CD4-positive, alpha-beta T cell treated with Interferon gamma for 1 hour (primary cell): Measurements from ENCODE around the gene WDR82.

Experiments used
- DNase-seq: peaks from one replicate; pipeline ENCODE4 v3.0.0-alpha.2; 2020

WDR82 gene

GRCh38 chr3:52236424-52236886, 42.0 kb downstream of the WDR82 start:
- no peak for DNase-seq

- no peak for DNase-seq
Observed at GRCh38 chr3:52234516-52235447, 43.7 kb downstream of the WDR82 start.

GRCh38 chr3:52233968-52234367, 44.5 kb downstream of the WDR82 start:
- no peak for DNase-seq

GRCh38 chr3:52233108-52233591, 45.3 kb downstream of the WDR82 start:
- no peak for DNase-seq

- peak; percentile 22 for DNase-seq
Observed at GRCh38 chr3:52232279-52233107, 46.0 kb downstream of the WDR82 start.

- DNase-seq = peak; percentile 81
Observed at GRCh38 chr3:52231502-52232278, 46.8 kb downstream of the WDR82 start.

GRCh38 chr3:52230889-52231499, 47.5 kb downstream of the WDR82 start:
- DNase-seq = no peak

GRCh38 chr3:52230461-52230860, 48.0 kb downstream of the WDR82 start:
- DNase-seq = no peak

- DNase-seq = no peak
Observed at GRCh38 chr3:52229656-52230055, 48.8 kb downstream of the WDR82 start.

- no peak for DNase-seq
Observed at GRCh38 chr3:52228751-52229291, 49.6 kb downstream of the WDR82 start.

GRCh38 chr3:52228266-52228665, 50.2 kb downstream of the WDR82 start:
- DNase-seq = no peak

- DNase-seq = no peak
Observed at GRCh38 chr3:52227766-52228165, 50.7 kb downstream of the WDR82 start.

- no peak for DNase-seq
Observed at GRCh38 chr3:52227117-52227516, 51.3 kb downstream of the WDR82 start.

- no peak for DNase-seq
Observed at GRCh38 chr3:52226229-52226817, 52.1 kb downstream of the WDR82 start.

GRCh38 chr3:52225452-52226228, 52.8 kb downstream of the WDR82 start, which contains the start of gene TLR9:
TLR9 (minus strand) TSS chr3:52225645; CDS start chr3:52225529, 116 bp downstream.
- DNase-seq = peak; percentile 77

- DNase-seq = no peak
Observed at GRCh38 chr3:52223449-52224408, 54.7 kb downstream of the WDR82 start.

GRCh38 chr3:52222319-52223221, 55.9 kb downstream of the WDR82 start:
- DNase-seq = no peak
